Spleen (tissue), 7 donors: Measurements from ENCODE around the gene HMX2.

Experiments
- CTCF ChIP-seq, 11 experiments: fragments of 200-600 bp in 7 of 11; fragments of 450-650 bp in 4 of 11; sonication (generic) in 4 of 11; IDR thresholded peaks in 8 of 11; conservative IDR thresholded peaks in 3 of 11; 1 replicate in 7 of 11; 2 replicates in 4 of 11; pipeline versions ENCODE4 v1.4.0 to v1.8.0; 2016 to 2021; ENCODE audit warnings: antibody characterized with exemption in 11 of 11, inconsistent platforms in 4 of 11, mild to moderate bottlenecking in 1 of 11
- POLR2A ChIP-seq, 3 donors: fragments of 450-650 bp; IDR thresholded peaks; one replicate each; pipeline ENCODE4 v1.5.1; 2017; ENCODE audit warnings: antibody characterized with exemption in 3 of 3, mild to moderate bottlenecking in 1 of 3
- POLR2AphosphoS5 ChIP-seq, 3 donors: sonication (generic); formaldehyde crosslinking; IDR thresholded peaks; one replicate each; pipeline ENCODE4 v1.5.1; 2017; ENCODE audit warnings: antibody characterized with exemption in 3 of 3
- donor health status: DM: no; HTN: no; CAD: no; lungs with moderate emphysema.
- donor health status: DM: no; HTN: no; CAD: no.
- donor health status: DM: no; HTN: no; CAD: no.

DNA sequence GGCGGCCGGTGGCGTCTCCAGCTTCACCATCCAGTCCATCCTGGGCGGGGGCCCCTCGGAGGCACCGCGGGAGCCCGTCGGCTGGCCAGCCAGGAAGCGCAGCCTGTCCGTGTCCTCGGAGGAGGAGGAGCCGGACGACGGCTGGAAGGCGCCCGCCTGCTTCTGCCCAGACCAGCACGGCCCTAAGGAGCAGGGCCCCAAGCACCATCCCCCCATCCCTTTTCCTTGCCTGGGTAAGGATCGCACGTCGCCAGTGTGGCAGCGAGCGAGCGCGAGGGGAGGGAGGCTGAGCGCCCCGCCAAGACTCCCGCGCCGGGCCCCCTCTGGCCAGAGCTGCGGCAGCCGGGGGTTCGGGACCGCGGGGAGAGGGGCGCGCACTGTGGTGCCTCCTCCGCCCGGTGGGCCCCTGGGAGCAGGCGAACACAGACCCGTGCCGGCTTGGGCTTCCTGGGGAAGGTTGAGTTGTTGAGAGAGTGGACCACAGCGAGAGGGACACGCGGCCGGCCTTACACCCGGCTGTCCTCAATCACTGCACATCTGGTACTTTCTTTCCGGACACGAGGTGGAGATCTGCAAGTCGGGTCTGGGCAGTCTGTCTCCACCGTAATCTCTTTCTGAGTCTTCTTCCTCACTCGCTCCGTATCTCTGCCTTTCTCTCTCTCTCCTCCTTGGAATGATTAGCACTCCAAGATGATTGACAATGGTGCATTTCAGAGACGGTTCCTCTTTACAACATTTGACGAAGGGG is 652 bp downstream of the HMX2 start:
- TF ChIP-seq CTCF (IDR thresholded peaks at IDR 0.05 in 8 of 11, conservative IDR thresholded peaks at IDR 0.05 in 3 of 11) = no peak
- no peak for TF ChIP-seq POLR2A (IDR thresholded peaks at IDR 0.05)
- no peak for TF ChIP-seq POLR2AphosphoS5 (IDR thresholded peaks at IDR 0.05)
